Suppressor macrophage (primary cell): ENCODE data around the gene STK11.

Source experiments
- DNase-seq, 4 experiments: peaks; one replicate each; pipeline ENCODE4 v3.0.0-alpha.2; 2020 to 2022

STK11 gene

DNA sequence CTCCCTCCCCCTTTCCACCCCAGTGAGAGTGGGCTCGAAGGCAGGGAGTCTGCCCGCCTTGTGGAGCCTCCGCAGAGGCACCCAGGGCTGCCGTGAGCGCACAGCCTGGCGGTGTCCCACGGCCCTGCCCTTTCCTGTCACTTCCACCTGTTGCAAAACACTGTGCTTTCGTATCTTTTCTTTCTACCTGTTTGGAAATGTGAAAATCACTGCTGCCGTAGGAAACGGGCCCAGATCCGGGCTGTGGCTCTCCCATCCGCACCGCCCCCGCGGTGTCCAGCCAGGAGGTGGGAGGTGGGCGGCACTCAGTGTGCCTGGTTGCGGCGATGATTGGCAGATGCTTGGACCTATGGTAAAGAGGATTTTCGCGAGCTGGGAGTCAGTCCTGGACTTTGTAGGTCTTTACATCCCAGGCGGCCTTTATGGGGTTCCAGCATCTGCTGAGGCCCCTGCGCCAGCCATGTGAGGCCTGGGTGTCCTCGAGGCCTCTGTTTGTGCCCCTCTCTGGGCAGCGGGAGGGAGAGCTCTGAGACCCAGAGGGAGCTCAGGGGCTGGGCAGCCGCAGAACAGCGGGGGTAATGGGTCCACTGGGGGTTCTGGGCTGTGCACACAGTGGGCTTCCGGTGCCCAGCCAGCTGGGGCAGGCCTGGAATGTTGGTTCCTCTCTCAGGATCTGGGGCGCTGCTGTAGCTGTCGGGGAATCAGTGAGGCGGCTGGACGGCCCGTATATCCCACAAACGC lies 6.1 kb downstream of the STK11 start:
- no peak for DNase-seq

DNA sequence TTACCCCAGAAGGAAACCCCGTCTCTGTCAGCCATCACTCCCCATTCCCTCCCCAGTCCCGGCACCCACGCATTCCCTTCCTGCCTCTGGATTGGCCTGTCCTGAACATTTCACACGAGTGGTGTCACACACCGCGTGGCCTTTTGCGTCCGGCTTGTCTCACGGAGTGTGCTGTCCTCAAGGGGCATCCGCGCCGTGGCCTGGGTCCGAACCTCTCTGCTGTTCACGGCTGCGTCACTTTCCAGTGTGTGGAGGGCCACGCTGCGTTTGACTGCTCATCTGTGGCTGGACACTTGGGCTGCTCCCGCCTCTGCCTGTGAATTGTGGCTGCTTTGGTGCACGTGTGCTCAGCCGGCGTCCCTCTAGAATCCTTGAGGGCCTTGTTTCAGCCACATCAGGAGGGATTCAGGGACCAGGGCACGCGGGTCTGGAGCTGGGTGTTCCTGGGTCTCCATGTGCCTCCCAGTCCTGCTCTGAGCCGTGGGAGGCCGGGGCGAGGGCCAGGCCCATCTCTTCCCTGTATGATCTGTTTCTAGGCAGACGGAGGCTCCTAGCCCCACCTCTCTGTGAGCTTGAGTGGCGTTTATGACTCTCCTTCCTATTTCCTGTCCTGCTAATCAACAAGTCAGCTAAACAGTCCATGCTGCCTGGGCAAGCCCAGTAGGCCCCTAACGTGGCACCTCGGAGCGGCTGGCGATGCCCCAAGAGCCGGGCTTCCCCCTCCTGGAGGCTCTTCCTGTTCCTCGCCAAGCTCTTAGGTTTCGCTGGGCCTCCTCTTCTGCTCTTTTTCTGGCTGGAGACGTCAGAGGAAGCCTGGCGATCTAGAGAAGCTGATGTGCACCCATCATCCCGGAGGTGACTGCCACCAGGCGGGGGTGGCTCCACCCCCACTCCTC lies 8.1 kb downstream of the STK11 start:
- DNase-seq, result peak; percentile 96 to 99 (median 97)

DNA sequence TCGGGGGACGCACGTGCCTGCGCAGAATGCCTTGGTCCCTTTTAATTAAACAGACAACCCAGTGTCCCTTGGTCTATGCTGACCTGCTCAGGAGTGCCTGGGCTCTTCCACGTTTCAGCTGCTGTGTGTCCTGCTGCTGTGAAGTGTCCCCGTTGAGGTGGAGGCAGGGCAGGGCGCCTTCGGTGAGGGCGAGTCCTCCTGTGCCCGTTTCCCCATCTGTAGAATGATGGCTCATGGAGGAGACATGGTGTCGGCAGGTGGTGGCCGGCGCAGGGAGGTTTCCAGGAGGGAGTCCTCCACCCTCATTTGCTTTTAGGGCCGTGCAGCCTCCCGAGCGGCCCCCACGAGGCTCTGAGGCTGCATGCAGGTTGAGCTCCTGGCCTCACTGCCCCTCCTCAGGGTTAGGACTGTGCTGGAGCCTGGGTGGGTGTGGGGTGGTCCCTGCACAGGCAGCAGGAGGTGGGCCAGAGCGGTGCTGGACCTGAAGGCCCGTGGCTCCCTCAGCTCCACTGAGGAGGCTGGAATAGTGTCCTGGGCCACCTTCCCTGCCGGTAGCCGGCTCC lies 8.8 kb downstream of the STK11 start:
- DNase-seq, result no peak

DNA sequence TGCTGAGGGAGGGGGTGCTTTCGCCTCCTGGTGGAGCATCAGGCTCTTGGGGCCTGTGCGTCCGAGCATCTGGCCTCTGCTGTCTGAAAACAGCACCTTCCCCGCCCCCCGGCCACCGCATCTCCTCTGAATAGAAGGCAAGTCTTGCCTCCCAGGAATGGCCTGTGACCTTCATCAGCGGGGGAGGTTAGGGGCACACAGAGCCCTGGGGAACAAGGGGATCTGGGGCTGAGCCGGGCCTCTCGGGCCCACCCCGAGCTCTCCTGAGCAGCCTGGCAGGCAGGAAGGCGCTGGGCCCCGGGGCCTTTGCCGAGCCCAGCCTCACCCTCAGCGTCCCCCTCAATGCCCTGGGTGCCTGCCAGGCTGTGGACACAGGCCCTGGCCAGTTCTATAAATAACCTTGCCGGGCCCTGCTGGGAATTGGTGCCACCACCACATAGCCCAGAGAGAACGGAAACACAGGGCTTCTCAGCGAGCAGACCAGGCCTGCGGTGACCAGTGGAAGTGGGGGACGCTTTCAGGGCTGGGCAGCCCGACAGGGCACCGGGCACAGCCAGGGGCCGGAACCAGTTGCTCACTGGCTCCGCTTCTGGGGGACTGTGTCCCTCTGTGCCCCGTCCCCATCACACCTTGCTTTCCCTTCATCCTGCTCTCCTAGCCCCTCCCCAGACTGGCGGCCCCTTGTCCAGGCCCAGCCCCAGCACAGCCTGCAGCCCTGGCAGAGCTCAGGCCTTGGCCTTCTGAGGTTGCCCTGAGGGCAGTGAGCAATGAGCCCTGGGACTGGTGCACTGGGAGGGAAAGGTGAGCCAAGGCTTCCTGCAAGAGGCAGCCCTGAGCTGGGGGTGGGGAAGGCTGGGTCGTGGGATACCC lies 9.5 kb downstream of the STK11 start:
- DNase-seq, result no peak

DNA sequence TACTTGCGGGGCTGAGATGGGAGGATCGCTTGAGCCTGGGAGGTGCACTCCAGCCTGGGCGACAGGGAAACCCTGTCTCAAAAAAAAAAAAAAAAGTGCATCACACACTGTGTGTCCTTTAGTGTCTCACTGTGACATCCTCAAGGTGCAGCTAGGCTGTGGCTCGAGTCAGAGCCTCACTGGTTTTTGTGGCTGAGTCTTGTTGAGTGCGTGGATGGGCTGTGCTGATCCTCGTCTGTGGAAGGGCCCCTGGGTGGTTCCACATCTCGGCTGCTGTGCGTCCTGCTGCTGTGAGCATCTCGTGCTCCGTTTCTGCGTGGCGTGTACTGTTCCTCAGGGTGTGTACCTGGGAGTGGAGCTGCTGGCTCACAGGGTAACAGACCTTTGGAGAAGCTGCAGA lies 11.2 kb downstream of the STK11 start:
- no peak for DNase-seq

DNA sequence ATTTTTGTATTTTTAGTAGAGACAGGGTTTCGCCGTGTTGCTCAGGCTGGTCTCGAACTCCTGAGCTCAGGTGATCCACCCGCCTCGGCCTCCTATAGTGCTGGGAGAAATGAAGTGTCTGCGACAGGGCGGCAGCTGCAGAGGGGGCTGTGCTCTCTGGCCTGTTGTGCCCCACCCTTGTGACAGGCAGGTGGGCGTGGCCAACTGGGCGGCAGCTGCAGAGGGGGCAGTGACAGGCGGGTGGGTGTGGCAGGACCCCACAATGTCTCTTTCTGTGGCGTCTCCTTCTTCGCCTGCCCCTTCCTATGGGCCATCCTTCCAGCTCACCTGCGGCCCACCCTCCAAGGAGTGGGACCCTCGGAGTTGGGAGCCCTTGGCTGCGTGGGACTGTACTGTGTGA lies 11.8 kb downstream of the STK11 start:
- DNase-seq, result no peak

DNA sequence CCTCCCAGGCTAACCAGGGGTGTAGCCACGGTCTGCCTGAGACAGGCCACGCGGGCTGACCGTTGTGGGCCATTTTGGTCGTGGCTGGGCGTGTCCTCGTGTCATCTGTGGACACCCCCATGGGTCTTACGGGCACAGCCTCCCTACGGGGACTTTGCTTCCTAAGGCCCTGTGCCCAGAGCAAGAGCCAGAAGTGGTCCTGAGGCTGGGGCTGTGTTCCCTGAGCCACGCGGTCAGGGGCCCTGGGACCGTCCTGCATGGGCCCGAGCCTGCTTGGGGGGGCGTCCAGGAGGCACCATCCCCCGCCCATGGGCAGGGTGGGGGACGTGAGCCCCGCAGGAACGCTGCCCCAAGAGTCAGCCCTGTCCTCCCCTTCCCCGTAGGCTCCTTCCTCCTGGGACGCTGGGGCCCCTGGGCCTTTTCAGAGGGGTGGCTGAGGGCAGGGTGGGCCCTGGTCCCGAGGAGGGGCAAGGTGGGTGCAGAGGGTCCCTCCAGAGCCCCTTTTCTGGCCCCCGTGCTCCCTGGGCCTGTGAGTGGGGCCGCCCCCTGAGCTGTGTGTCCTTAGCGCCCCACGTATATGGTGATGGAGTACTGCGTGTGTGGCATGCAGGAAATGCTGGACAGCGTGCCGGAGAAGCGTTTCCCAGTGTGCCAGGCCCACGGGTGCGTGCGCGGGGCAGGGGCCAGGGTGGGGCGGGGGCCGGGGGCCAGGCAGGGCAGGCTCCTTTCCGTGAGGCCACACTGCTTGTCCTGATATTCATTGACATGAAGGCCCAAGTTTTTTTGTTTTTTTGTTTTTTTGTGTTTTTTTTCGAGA lies 13.4 kb downstream of the STK11 start:
- DNase-seq, result no peak

DNA sequence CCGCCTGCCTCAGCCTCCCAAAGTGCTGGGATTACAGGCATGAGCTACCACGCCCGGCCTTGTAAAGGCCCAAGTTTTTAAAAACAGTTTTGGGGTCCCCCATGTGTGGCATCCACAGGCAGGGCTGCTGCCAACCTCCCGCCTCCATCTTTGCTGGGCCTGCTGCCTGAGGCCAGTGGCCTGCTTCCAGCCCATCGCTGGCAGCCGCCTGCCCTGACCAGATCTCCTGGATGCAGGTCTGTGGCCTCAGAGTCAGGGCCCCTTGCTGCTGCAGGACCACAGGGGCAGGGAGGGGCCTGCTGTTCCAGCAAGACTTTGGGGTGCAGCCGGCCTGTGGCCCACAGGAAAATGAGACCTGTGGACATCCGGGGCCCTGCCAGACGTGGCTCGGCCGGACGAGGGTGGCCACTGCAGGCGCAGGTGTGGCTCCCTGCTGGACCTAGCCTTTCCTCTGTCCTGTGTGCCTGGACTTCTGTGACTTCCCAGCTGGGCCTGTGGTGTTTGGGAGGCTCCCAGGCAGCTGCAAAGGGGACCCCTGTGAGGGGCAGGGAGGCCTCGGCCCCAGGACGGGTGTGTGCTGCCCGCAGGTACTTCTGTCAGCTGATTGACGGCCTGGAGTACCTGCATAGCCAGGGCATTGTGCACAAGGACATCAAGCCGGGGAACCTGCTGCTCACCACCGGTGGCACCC lies 14.4 kb downstream of the STK11 start:
- DNase-seq, result no peak

DNA sequence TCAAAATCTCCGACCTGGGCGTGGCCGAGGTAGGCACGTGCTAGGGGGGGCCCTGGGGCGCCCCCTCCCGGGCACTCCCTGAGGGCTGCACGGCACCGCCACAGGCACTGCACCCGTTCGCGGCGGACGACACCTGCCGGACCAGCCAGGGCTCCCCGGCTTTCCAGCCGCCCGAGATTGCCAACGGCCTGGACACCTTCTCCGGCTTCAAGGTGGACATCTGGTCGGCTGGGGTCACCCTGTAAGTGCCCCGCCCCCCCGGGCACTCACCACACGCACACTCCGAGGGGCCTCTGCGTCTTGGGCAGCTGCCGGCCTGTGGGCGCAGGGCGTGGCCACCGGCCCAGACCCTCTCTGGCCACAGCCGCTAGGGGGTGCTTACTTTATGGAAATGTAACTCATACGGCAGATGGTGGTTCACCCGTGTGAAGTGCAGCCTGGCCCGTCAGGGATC lies 14.9 kb downstream of the STK11 start:
- DNase-seq, result no peak

DNA sequence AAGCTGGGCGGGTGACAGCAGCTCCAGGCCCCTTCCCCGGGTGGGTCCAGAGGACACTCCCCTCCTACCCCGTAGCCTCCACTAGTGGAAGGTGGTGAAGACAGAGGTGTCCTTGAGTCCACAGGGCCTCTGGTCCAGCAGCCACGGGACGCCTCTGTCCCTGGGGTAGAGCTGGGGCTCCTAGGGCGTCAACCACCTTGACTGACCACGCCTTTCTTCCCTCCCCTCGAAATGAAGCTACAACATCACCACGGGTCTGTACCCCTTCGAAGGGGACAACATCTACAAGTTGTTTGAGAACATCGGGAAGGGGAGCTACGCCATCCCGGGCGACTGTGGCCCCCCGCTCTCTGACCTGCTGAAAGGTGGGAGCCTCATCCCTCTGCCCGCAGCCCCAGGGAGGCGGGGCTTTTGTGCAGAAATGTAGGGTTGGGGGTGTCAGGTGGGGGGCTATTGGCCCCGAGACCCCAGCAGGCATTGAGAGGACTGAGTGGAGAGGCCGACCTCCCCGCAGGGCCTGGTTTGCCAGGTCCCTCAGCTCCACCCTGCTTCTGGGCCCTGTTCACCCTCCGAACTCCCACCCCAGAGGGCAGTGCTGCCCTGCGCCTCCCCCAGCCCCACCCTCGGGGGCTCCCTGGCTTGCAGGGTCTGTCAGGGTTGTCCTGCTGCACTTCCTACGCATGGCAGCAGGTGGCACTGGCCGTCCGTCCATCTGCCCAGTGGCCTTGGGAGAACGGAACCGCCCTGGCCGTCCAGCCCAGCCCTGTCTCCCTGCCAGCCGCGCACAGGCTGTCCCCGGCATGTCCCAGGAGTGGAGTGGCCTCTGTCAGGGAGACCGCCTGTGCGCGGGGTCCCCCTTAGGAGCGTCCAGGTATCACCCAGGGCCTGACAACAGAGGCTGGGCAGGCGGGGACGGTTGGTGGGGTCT lies 15.7 kb downstream of the STK11 start:
- peak; percentile 60 to 77 (median 68) for DNase-seq

DNA sequence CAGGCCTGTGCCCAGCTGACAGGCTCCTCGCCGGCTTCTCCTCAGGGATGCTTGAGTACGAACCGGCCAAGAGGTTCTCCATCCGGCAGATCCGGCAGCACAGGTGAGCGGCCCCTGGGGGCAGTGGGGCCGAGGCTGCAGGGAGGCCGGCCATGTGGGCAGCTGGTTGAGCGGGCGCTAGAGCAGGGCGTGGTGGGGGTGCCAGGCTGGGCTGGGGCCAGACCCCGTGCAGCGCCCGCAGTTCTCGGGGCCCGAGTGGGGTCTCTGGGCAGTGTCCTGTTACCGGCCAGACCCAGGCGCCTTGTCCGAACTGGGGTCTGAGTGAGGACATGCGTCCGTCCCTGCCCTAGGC lies 16.3 kb downstream of the STK11 start:
- no peak for DNase-seq

DNA sequence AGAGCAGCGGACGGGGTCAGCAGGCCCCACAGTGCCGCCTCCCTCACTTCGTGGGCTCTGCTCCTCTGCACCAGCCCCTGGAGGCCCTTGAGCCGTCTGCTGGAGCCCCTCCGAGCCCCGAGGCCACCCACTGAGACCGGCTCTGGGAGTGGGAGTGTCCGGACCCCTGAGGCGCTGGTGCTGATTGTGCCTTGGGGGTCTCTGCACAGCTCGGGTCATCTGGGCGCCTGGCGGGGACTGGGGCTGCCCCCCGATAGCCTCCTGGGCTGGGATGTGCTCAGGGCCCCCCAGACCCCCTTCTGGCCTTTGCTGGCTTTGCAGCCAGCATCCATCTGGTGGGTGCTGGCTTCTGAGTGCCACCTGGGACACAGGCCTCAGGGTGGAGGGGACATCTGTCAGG lies 16.8 kb downstream of the STK11 start:
- DNase-seq, result no peak

DNA sequence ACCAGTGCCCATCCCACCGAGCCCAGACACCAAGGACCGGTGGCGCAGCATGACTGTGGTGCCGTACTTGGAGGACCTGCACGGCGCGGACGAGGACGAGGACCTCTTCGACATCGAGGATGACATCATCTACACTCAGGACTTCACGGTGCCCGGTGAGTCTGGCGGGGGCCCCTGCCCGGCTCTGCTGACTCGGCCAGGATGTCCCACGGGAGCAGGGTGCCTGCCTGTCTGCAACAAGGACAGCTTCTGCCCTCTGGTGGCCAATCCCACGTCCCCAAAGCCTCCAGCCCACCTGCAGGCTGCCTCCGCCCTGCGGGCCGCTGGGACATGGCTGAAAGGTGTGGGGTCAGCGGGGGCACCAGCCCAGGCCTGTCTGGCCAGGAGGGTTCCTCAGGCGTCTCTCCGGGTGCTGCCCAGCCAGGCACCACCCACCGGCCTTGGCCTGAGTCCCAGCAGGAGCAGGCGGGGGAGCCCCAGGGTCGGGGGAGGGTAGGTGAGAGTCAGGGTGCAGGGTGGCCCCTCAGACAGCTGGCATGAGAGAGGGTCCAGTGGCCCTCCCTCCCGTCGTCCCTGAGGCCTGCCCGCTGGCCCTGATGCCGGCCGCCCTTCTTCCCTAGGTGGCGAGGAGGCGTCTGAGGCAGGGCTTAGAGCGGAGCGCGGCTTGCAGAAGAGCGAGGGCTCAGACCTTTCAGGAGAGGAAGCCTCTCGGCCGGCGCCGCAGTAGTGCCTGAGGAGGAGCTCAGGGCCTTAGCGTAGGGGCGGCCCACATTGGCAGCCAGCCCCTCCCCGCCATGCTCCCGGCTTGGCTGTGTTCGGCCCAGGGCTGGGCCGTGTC lies 17.7 kb downstream of the STK11 start:
- peak in 2 of 4 experiments; percentile 37 to 56 for DNase-seq

DNA sequence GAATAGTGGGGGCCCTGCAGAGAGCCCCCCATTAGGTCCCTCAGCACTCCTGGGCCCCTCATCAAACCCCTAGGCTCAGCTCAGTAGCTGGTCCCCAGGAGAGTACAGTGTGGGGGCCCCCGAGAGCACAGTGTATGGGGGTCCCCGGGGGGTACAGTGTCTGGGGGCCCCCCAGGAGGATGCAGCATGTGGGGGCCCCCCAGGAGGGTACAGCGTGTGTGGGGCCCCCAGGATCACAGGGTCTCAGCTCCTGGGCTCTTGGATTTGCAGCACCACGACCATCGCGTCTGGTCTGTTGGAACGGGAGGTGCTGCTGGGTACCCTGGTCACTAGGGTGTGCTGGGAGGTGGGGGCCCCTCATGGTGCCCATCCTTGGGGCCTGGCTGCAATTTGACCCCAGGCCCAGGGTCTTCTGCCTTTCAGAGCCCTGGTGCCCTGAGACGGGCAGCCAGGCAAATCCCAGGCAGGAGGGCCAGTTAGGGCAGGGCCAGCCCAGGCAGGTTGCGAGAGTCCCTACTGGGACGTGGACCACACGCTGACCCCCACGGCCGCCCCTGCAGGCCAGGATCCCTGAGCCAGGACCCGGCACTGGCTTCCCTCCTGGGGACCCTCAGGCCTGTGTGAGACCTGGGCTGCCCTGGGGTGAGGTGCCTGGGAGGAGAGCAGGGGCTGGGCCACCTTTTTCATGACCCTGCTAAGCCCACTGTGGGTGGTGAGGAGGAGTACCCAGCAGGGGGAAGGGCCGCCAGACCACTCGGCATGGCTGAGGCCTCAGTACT lies 18.7 kb downstream of the STK11 start:
- no peak for DNase-seq

DNA sequence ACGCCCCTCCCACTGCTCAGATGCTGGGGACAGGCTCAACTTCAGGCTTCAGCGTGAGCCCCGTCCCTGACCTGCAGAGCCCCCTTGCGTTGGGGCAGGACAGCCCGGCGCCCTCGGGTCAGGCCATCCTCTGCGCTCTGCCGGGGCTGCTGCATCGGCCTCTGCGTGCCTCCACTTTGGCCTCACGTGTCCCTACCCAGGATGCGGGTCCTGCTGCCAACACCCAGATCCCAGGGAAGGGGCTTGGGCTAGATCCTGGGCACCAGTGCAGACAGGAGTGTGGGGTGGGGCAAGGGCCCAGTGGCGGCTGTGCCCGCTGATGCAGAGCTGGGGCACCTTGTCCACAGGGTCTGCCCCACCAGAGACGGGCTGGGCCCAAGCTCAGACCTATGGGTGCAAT lies 19.3 kb downstream of the STK11 start:
- no peak for DNase-seq

DNA sequence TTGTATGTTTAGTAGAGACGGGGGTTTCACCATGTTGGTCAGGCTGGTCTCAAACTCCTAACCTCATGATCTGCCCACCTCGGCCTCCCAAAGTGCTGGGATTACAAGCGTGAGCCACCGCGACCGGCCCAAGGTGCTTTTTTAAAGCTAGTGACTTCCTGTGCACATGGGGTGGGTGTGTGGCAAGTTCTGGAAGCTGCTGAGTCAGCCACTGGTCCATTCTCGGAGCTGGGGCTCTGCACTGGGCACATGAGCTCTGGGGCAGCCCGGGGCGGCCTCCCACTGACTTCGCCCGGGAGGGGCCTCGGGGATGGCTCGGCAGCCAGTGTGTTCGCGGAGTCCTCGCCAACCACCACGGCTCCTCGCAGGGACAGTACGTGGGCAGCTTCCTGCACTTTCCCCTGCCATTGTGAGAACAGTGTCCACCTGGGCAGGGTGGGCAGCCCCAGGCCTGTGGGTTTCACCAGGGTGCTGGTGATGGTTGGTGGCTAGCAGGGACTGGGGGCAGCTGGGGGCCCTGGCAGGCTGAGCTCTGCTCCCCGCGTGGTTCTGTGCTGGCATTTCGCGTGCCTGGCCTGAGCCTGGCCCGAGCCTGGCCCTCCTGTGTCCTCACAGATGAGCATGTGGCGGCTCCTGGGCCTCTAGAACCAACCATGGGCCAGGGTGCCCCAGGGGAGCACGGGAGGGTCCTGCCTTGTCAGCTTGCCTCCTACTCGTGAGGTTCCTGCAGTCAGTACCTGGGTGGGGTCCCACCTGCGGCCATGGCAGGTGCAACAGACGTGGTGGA lies 20.1 kb downstream of the STK11 start:
- DNase-seq, result peak in 3 of 4 experiments; percentile 43 to 58 (median 54)

DNA sequence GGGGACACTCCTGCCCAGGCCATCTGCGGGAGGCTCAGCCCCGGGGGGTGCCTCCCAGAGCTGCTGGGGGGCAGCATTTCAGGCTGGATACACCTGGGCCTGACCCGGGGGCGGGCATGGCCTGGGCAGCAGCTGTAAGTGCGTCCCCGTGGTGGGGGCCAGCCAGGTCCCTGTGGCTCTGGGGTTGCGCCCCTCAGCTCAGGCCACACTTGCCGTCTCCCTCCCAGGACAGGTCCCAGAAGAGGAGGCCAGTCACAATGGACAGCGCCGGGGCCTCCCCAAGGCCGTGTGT lies 20.6 kb downstream of the STK11 start:
- no peak for DNase-seq
